Activated CD8-positive, alpha-beta memory T cell treated with anti-CD3 and anti-CD28 coated beads, Interleukin-2, amount 50 U/mL, for 1 hour (primary cell): ENCODE results near the gene PHF21B.
"Not testable (repeated sequence)": the region's sequence is repeated elsewhere in the genome, so short reads cannot be mapped to it uniquely, and the experiment has no call there.

Experiments
- DNase-seq: peaks from one replicate; pipeline ENCODE4 v3.0.0-alpha.2; 2020; ENCODE audit errors: extremely low read depth

The PHF21B gene

DNA sequence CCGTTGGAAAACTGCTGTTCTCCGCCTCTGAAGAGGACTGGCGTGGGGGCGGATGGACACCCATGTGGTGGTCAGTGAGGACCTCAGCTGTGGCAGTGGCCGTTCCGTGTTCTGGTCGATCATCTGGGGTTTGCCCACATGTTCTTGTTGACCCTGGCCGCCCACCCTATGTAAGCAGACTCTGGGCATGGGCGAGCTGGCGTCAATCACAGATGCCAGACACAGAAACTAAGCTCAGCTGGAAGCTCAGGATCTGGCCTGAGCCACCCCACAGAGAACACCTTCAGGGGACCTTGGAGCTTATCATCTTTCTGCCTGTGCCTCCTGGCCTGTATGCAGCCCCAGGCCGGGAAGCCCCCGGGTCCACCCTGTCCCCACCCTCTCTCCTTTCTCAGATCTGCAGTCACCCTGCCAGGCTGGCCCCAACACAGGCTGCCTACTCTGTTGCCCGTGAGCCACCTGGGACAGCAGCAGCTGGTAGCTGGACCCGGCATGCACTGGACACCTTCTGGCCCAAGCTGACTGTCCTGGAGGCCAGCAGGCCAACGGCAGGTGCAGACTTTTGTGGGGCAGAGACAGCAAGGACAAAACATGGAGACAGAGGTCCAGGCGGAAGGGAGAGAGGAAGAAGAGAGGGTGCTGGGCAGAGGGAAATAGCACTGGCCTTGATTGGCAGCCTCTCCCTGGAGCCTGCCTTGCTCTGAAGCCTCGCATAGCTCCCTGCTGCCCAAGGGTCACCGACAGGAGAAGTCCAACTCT is 91.5 kb downstream of the PHF21B start:
- DNase-seq: no peak

DNA sequence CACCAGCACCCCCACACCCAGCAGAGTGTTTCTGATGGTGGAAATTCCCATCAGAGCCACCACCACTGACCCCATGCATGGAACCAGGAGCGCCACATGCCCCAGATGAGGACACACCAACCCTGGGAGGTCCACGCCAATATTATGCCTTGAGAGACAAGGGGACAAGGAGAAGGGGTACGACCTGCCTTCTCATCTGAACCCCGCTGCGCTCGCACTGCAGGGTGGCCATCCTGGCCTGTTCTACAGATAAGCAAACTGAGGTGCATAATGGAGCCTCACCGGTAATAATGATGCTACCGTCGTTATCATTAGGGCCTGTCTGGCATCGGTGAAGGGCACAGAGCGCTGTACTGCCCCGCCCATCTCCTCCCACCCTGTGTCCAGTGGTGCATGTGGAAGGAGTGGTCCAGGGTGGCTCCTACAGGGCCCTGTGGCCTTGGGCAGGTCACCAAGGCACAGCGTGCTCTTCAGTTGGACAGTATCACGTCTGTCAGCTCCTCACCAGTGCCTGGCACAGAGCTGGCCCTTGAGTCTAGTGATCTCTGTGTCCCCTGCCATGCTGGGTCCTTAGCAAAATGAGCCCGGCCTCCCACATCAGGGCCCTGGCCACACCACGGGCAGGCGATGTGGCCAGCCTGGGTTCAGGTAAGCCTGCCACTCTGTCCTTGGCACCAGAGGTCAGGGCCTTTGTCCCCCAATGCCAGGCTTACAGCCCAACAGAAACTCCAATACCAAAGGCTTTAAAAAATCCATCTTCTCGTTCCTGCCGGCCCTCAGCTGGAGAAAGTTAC is 92.2 kb downstream of the PHF21B start:
- DNase-seq: no peak

DNA sequence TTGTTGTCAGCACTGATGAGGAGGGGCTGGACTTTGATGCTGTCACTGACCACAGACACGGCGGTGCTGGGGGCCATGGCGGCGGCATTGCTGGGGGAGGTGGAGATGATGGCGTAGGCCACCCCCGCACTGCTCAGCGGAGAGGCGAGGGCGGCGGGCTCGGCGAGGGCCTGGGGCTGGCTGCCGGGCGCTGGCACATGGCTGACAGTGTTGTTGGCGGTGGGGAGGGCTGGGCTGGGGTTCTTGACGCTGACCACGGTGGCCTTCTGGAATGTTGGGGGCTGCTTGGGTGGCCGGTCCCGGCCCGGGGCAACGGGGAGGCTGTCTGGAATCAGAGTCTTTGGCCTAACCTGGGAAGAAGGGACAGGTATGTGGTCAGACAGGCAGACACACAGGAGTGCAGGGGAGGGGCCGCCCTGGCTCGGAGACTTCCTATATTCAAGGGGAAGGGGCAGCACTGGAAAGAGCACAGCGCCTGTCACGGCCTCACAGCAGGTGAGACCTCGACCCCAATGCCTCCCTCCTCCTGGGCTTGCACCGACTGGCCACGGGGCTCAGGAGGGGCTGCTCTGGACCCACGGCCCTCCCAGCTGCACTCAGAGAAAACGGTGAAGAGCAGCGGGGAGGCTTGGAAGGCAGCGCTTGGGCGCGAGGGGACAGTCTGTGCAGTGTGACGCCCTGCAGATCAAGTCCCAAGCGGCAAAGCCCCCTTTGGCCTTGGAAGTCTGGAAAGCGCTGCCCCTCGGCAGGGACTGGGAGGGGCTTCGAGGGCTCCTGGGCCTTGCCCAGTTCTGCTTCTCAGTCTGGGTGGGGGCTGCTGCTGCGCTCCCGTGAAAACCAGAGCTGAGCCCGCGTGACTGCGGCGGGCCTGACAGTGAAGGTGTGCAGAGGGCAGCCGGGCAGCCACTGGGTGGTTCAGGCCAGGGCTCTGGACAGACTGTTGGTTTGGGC is 93.2 kb downstream of the PHF21B start:
- DNase-seq: no peak

DNA sequence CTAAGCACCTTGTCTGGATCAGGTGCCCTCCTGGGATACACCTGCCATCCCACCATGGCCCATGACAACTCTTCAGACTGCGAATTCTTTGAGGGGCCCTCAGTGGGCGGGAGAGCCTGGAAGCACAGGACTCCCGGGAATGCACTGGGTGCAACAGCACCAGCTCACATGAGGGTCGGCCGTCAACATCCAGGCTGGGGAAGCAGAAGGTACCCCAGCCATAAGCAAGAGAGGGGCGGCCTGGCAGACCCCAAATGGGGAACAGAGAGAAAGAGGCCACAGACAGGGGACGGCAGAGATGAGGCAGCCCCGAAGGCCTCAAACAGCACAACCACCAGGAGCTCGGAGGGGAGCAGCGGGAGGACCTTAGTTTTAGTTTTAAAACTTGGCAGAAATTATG is 94.4 kb downstream of the PHF21B start:
- no peak for DNase-seq

DNA sequence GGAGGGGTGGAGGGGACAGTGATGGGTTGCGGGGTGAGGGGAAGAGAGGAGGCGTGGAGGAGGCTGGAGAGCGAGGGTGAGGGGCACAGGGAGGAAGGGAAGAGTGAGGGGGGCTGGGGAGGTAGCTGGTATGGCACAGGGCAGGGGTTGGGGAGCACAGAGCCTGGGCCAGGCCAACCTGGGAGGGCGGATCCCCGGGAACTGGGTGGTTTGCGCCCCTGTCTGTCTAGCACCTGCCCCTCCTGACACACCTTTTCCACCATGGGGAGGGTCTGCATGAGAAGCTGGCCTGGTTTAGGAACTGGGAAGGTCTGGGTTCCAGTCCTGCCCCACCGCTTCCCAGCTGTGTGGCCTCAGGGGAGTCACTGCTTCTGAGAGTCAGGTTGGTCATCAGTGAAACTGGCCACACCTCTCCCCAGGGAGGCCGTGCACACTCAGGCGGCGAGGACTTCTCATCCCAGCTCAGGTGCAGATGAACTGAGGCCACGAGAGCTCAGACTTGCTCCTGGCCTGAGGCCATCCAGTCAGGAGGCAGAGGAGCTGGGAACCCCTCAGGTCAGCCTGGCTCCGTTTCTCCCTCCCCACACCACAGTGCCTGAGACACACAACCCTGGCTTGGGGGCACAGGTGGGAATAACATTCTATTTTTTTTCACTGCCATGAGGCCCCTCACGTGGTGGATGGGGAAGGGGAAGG is 95.6 kb downstream of the PHF21B start:
- no peak for DNase-seq

DNA sequence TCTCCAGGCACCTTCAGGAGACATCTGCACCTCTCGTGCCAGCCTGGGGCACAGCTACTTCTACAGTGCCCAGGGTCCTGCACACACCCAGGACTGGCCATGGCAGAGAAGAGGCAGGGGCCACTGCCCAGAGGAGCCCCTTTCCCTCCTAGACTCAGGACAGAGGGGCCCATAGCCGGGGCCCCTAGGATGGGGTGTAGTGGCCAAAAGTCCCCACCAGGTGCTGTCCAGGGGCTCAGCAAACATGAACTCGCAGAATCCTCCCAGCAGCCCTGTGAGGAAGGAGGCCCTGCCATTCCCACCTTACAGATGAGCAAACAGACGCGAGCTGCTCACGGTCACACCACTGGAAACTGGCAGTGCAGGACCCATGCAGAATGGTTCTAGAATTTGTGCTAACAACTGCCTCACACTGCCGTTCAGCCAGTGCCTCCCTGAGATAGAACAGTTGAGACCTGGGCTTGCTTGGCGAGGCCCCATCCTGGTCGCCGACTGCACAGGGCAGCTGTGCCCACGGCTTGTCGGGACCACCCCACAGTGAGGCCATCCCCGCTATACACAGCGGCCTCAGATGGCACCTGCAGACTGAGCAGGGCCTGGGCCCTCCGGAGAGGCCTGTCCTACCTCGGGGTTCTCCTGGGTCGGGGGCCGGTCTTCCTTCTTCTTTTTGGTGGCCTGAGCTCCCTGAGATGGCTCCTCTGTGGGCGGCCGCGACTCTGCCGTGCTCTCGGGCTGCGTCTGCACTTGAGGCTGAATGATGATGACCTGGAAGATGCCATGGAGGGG is 96.4 kb downstream of the PHF21B start:
- DNase-seq: no peak

DNA sequence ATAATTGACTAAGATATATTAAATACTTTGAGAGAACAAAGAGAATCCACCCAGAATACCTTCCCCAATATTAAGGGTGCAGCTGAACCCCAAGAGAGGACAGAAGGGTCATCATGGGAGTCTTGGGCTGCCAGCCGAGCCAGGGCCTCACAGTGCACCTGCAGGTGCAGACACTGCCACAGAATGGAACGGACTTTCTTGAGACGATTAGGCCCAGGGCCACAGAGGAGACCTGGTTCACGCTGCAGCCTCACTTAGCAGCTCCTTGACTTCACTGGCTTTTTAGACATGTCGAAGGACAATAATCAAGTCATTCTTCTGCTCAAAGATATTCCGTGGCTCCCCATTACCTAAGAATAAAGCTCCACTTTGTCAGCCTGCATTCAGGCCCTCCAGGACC is 100.6 kb downstream of the PHF21B start:
- DNase-seq: no peak

DNA sequence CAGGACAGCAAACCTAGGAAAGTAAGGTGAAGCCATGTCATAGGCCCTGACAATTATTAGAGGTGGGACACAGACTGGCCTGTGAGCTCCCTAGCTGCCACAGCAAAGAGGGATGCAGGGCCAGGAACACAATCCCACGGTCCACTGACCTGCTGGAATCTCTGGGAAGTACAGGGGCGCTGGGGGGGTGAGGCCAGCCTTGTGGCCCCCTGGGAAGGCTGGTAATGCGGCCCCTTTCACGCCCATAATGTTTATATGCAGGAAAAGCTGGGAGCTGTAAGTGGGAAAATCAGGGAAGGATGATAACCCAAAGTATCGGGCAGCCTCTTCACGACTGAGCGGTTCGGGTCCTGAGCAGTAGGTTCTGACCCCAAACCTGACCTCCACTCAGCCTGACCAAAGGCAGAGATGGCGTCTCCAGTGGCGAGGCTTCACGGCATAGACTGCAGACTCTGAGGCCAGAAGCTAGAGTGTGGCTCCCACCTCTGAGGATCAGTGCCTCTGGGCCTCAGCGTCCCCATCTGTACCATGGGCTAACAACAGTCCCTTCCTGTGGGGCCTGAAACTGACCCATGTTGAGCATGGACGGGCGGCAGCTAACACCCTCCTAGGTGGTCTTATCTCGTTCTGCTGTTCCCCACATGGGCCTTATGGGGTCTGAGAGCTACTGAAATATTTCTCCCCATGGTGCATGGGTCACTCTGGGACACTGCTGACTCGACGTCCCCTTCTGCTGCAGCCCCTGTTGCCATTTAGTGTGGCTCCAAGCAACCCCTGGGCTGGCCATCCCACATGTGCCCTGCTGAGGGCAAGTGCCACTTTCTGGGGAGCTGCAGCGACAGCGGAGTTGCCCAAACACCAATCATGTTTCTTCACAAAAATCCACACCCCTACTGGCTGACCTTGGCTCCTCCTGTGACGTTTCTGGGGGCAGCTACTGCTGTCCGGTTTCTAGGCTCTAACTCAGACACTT is 101.8 kb downstream of the PHF21B start:
- DNase-seq: no peak

DNA sequence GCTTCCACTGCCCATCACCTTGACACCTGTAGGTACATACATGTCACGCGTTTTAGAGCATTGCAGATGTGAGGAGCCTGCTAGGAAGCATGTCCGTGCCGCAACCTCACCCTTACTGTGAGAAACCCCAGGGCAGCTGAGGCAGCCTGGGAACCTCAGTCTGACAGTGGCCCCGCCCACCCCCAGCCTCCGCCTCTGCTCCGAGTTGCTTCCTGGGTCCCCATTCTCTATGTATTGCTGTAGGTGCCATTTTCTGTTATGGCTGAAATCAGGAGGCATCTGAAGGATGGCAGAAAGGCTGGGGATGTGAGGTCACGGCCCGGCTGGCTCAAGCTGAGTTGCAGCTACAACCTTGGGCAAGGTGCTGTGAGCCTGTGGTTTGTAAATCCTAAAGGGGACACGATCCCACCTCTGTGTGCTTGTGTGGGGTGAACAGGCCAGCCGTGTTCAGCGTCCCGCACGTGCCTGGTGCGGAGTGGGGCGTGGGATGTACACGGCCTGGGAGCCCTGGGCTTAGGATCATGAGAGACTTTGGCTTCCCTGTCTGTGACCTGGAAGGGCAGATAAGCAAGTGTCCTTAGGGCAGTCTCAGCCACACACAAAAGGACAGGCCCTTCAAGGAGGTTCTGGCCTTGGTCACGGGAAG is 102.7 kb downstream of the PHF21B start:
- DNase-seq: no peak

DNA sequence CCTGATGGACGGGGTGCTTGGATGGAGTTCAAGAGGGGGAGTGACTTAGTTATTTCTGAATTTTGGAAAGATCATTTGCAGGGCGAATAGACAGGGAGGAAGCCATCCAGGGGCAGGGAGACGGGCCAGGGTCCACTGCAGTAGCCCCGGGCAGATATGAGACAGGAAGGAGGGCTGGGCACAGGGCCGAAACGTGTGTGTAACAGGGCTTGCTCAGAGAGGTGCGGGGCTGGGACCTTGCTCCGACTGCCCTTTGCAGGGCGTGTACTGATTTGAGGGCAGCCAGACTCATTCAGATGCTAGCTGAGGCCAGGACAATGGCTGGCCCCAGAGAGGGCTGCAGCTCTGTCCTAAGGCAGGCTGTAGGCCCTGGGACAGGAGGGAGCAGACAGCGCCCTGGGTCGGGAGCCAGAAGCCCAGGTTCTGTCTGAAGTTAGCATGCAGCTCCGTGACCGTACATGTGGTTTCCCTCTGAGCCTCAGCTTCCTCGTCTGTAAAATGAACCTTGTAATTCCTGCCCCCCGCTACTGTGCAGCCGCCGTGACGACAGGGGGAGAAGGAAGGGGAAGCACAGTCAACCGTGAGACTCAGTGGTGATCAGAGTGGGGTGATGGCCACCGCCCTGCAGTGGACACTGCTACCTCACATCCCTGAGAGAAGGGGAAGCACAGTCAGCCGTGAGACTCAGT is 103.4 kb downstream of the PHF21B start:
- DNase-seq: no peak

DNA sequence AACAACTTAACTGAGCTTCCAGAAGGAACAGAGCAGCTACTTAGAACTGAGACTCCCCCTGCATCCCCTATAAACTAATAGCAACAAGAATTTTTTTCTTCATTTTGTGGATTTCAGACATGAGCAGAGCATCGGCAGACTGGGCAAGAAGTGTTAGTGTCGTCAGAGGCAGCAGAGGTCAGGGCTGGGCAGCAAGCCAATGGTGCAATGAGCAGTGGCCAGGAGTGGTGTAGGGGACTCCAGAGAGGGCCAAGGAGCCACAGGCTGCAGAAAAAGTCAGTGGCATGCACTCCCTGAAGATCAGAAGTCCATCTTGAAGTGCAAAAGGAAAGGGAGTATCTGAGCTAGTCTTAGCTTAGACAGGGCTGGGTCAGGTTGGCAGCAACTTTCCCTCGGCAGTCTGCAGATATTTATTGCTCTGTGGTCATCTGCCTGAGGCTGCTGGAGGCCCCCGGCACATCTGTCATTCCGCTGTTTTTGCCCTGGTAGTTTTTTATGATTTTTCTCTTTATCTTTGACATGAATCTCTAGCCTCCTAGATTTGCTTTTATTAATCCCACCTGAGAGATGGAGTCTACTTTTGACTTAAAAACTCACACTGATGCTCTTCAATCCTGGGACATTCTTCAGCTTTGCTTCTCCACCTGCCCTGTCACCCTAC is 105.2 kb downstream of the PHF21B start:
- DNase-seq: not testable (repeated sequence)

DNA sequence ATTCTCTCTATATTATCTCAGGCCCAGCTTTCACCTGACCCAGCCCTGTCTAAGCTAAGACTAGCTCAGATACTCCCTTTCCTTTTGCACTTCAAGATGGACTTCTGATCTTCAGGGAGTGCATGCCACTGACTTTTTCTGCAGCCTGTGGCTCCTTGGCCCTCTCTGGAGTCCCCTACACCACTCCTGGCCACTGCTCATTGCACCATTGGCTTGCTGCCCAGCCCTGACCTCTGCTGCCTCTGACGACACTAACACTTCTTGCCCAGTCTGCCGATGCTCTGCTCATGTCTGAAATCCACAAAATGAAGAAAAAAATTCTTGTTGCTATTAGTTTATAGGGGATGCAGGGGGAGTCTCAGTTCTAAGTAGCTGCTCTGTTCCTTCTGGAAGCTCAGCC is 106.6 kb downstream of the PHF21B start:
- not testable (repeated sequence) for DNase-seq

DNA sequence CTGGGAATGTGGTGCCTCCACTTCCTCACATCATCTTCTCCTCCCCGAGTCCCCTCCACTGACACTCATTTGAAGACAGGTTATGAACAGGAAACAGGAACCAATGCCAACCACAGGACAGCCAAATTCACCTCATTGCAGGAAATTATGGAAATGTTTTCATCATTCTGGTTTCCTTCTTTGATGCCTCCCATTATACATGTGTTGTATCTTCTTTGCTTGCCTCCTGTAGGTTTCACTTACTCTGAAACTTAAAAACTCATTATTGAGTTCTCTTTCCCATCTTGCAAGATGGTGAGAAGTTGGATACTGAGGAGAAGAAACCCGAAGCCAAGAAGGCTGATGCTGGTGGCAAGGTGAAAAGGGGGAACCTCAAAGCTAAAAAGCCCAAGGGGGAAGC is 108.5 kb downstream of the PHF21B start:
- DNase-seq: no peak

DNA sequence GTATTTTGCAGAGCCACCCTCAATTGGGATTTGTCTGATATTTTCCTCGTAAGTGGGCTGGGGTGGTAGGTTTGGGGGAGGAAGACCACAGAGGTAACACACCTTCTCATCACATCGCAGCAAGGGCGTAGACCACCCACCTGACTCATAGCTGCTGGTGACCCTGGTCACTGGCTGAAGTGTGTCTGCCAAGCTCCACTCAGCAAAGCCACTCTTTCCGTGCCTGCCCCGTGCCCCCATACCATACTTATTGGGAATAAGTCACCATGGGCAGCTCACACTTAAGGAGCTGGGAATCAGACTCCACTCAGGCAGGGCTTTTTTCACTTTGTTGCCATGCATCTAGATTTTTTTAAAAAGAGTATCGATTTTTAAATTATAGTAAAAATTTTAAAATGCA is 111.6 kb downstream of the PHF21B start:
- DNase-seq: no peak

DNA sequence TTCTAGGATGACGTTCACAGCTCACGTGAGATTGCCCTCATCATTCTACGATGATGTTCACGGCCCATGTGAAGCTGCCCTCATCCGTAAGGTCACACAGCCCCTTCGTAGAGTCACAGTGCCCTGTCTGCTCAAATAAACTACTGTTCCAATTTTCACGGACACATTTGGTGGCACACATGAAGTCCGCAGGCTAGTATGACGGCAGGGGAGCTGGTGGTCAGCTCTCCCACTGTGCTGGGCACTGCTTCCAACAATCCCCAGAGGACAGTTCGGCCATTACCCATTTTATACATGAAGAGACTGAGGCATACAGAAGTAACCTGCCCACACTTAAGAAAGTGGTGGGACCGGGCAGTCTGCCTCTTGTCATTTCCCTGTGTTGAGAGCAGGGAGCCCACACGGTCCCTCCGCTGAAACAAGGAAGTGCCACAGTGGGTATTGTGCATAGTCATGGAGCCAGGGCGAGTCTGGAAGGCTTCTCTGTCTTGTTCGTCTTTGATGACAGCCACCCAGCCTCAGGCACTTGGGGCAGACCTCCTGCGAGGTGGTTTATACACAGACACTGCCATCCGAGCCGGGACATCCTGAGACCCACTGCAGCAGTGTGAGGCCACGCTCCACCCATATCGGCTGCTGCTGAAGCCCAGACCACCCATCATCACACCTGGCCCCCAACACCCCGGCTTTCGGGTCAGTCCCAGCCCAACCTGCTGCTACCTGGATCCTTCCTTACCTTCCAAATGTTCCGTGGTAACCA is 114.3 kb downstream of the PHF21B start:
- DNase-seq: no peak

DNA sequence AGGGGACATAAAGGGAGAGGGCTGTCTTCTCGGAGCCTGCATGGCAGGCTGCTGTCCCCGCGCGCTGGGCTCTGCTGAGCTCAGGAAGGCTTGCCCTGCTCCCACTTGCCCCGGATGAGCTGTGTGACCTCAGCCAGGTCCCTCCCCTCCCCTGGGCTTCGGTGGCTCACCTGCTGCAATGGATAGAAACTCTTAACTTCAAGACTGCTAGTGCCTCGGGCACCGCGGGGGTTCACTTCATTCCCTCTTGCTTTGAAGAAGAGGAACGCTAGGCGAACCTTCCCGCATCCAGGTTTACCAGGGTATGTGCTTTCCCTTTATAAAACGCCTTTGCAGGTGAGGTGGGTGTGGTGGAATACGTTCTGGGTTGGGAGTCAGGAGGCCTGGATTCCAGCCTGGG is 115.0 kb downstream of the PHF21B start:
- DNase-seq: no peak

DNA sequence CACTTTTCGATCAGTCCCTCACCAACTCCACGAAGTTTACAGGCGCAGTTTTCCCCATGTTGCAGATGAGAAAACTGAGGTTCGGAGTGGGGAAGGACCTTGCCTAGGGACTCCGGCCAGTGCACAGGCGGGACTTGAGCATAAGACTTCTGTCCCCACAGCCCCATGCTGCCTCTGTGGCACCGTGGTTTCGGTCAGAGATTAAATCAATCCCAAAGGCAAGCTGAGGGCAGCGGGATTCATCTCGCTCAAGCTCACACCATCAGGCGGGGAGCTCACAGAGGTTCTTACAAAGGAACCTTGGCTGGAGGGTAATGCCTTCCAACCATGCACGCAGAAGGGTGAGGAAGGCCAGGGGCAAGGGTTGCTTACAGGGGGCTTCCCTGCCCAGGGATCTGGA is 115.5 kb downstream of the PHF21B start:
- no peak for DNase-seq
